ENCODE results near the gene RAD54L2. TPM values are rescaled to one million over a fixed set of nuclear protein-coding genes. Genes with fewer than 3 reads are reported as not detected.

Gene RAD54L2
- total and polyA plus RNA-seq, 2 donors (not counting 3 experiments of a cell fraction or from before 2014, with no cell fraction given), result 7.6 to 31.1 TPM

DNA sequence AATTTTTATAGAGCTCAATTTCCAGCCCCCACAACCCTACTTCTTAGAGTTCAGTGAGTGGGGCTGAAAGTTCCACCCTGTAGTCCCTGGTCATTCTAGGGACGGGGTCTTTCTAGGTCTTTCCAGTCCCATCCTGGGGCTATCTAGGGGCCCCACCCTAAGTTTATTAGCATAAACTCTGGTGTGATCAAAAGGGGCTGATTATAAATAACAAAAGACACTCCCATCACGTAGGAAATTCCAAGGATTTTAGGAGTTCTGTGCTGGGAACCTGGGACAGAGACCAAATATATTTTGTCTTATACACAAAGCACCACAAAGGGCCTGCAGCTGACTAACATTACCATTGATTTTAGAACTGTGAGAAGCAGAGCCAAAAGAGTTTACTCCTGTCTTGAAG lies 41.9 kb downstream of the RAD54L2 start:
- no peaks in the 10 kb centered on the region for H3K9me1 ChIP-seq (replicated peaks; ENCODE audit: control insufficient read depth, extremely low read depth, insufficient read depth, low read length)
- peaks cover 17% of the 10 kb centered on the region for H3K79me2 ChIP-seq (ENCODE audit: control insufficient read depth, insufficient read depth, low read length)
- peaks cover 4% of the 10 kb centered on the region for H3K4me1 ChIP-seq (ENCODE audit: control insufficient read depth, extremely low read depth, insufficient read depth, low read length)
- H3K27me3 ChIP-seq (ENCODE audit: control insufficient read depth in 2 of 2, insufficient read depth in 2 of 2, low read length in 2 of 2), result no peaks in the 10 kb centered on the region
- no peaks in the 10 kb centered on the region for H4K20me1 ChIP-seq (replicated peaks; ENCODE audit: control insufficient read depth, extremely low read depth, insufficient read depth, low read length)
- H3K36me3 ChIP-seq (ENCODE audit: control insufficient read depth in 2 of 2, extremely low read depth in 1 of 2, insufficient read depth in 2 of 2, low read length in 2 of 2), result no peaks in the 10 kb centered on the region
- H3K9ac ChIP-seq (replicated peaks; ENCODE audit: extremely low read depth, insufficient read depth, low read length), result no peak overlapping the region
- no peak for DNase-seq (ENCODE audit: low read depth, low spot score)
- TF ChIP-seq GATA2 (IDR thresholded peaks at IDR 0.05; ENCODE audit: insufficient read depth, insufficient read length, low read depth, low read length), result no peak
- TF ChIP-seq EZH2 (IDR thresholded peaks at IDR 0.05; ENCODE audit: borderline replicate concordance, low read depth, low read length, severe bottlenecking), result no peak
- TF ChIP-seq, protein P1, sequence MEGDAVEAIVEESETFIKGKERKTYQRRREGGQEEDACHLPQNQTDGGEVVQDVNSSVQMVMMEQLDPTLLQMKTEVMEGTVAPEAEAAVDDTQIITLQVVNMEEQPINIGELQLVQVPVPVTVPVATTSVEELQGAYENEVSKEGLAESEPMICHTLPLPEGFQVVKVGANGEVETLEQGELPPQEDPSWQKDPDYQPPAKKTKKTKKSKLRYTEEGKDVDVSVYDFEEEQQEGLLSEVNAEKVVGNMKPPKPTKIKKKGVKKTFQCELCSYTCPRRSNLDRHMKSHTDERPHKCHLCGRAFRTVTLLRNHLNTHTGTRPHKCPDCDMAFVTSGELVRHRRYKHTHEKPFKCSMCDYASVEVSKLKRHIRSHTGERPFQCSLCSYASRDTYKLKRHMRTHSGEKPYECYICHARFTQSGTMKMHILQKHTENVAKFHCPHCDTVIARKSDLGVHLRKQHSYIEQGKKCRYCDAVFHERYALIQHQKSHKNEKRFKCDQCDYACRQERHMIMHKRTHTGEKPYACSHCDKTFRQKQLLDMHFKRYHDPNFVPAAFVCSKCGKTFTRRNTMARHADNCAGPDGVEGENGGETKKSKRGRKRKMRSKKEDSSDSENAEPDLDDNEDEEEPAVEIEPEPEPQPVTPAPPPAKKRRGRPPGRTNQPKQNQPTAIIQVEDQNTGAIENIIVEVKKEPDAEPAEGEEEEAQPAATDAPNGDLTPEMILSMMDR (IDR thresholded peaks at IDR 0.05; ENCODE audit: extremely low read depth in 1 of 2, insufficient read depth in 1 of 2, low read depth in 1 of 2, low read length in 2 of 2), result no peak
- TF ChIP-seq, protein P2, sequence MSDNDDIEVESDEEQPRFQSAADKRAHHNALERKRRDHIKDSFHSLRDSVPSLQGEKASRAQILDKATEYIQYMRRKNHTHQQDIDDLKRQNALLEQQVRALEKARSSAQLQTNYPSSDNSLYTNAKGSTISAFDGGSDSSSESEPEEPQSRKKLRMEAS (IDR thresholded peaks at IDR 0.05; ENCODE audit: insufficient read depth, insufficient read length), result no peak
- no peak for TF ChIP-seq MYC (IDR thresholded peaks at IDR 0.05; ENCODE audit: low read depth, low read length)
- TF ChIP-seq JUN (IDR thresholded peaks at IDR 0.05; ENCODE audit: borderline replicate concordance, insufficient read depth, insufficient read length, low read depth), result no peak
- TF ChIP-seq POLR2A (IDR thresholded peaks at IDR 0.05; ENCODE audit: low read depth, low read length), result no peak
- TF ChIP-seq POLR2AphosphoS5 (IDR thresholded peaks at IDR 0.05; ENCODE audit: insufficient read depth, low read depth, low read length), result no peak
- TF ChIP-seq FOS (IDR thresholded peaks at IDR 0.05; ENCODE audit: borderline replicate concordance, insufficient read depth, low read length), result no peak
- no peaks in the 10 kb centered on the region for H3K9me3 ChIP-seq (replicated peaks; ENCODE audit: control insufficient read depth, insufficient read depth, low read length)
- ChIA-PET CTCF (no interaction called here), POLR2A (no interaction called here)
- no peak for FAIRE-seq
- dilution Hi-C loops (cut with MboI; ENCODE audit: extremely low pct_ligation_motif_present, low sequenced_read_pairs) (no loop called here), intact Hi-C loops (cut with micrococcal nuclease) (no loop called here)
- no peak overlapping the region for H3K4me3 ChIP-seq (replicated peaks in 1 of 3; ENCODE audit: insufficient read depth in 1 of 3, low read depth in 1 of 3, low read length in 3 of 3)
- H3K27ac ChIP-seq (ENCODE audit: insufficient read depth, low read depth, low read length), result no peak overlapping the region
- no peak overlapping the region for H3K4me2 ChIP-seq (ENCODE audit: insufficient read depth, low read length)
- no TSS peak for BruUV-seq (replicated peaks)
- no peak overlapping the region for H2AFZ ChIP-seq (ENCODE audit: low read depth, low read length)
